GM11168 (cell line): ENCODE measurements around the gene FCAMR.

Experiments used
- in situ Hi-C: fragments of 300-500 bp; cut with MboI; formaldehyde crosslinking; loops from one replicate; pipeline ENCODE4 v1.12.0; 2022; ENCODE audit warnings: low sequenced_read_pairs; ENCODE audit not compliant: unreplicated experiment

FCAMR gene

DNA sequence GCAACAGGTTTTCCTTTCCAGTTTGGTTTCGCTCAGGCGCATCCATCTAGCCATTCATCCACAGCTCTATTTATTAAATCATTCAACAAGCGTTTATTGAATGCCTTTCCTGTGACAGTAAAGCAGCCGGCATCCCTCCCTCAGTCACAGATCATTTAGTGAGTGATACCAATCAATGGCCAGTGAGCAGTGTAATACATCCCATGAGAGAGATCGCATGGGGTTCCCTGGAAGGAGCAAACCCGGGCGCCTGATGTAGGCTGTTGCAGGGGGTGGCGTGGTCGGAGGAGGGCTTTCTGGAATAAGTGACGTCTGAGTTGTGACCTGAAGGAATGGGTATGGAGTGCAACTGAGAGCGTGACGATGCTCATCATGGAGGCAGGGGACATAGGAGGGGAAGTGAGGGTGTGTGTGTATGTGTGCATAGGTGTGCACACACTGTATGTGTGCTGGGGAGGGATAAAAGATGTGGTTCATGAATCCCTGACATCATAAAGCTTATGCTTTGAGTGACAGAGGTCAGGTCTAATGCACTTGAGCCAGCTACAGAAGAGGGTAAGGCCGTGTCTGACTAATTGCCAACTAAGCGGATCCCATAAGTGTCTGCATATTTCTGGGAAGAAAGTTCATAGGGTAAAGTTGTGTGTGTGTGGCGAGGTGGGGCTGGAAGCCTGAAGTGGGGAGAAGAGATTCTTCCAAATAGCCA lies 55.1 kb downstream of the FCAMR start:
- in situ Hi-C loops, result loop anchor here (10.0 kb wide), 1 partner anchor 180 kb away; no protein-coding TSS in a partner anchor

GRCh38 chr1:206913766-206914537 lies 56.3 kb downstream of the FCAMR start:
- in situ Hi-C loops, result loop anchor here (10.0 kb wide), 1 partner anchor 179 kb away; no protein-coding TSS in a partner anchor

GRCh38 chr1:206912445-206913095 lies 57.7 kb downstream of the FCAMR start:
- in situ Hi-C loops, result loop anchor here (10.0 kb wide), 1 partner anchor 178 kb away; no protein-coding TSS in a partner anchor

- in situ Hi-C loops, result loop anchor here (10.0 kb wide), 1 partner anchor 176 kb away; no protein-coding TSS in a partner anchor
Observed at GRCh38 chr1:206911064-206911663, 59.1 kb downstream of the FCAMR start.

- in situ Hi-C loops, result loop anchor here (10.0 kb wide), 1 partner anchor 175 kb away; no protein-coding TSS in a partner anchor
Observed at GRCh38 chr1:206909883-206910318, 60.4 kb downstream of the FCAMR start.

DNA sequence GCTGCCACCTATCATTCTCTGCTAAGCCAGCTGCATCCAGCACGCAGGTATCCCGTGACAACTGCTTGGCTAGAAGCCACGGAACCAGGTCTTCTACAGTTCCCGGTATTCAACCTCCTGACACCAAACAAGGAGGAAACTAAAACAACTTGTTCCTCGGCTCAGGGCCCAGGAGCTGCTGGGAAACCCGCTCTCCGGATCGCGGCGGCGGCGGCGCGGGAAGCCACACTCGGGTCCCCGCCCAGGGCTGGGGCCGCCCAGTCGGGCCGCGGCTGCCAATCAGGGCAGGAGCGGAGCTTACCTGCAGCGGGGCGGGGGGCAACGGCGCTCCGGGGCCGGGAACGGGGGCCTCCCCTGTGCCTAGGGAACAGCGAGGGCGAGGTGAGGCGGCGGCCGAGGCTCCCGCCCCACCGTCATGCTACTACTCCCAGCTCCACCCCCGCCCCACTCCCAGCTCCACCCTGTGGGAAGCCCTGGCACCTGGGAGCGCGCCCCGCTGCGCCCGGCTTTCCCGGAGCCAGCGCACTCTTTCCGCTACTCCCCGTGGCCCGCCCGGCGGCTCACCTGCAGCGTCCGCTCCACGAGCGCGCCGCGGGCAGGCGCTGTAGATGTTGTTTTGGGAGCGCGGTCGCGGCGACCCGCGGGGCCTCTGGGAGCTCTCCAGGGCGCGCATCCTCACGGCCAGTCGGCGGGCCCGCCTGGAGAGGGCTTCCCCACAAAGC lies 60.9 kb downstream of the FCAMR start:
- in situ Hi-C loops, result no loop called here

DNA sequence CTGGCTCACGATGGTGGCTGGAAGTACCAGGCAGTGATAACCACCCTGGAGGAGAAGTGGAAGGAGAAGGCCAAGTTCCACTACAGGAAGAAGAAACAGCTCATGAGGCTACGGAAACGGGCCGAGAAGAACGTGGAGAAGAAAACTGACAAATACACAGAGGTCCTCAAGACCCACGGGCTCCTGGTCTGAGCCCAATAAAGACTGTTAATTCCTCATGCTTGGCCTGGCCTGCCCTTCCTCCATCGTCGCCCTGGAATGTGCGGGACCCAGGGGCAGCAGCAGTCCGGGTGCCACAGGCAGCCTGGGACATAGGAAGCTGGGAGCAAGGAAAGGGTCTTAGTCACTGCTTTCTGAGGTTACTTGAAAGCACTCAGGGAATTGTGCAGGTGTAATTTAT lies 62.2 kb downstream of the FCAMR start:
- in situ Hi-C loops, result no loop called here
